HG02798 (cell line): Measurements from ENCODE around the gene ARHGAP32.
"Not testable (repeated sequence)": the region's sequence is repeated elsewhere in the genome, so short reads cannot be mapped to it uniquely, and the experiment has no call there.

Experiments used
- ATAC-seq: cut with Tn5 transposase; IDR thresholded peaks from one replicate; pipeline ENCODE4 v1.9.1; 2021; ENCODE audit warnings: mild to moderate bottlenecking; ENCODE audit not compliant: unreplicated experiment, poor library complexity

The ARHGAP32 gene

DNA sequence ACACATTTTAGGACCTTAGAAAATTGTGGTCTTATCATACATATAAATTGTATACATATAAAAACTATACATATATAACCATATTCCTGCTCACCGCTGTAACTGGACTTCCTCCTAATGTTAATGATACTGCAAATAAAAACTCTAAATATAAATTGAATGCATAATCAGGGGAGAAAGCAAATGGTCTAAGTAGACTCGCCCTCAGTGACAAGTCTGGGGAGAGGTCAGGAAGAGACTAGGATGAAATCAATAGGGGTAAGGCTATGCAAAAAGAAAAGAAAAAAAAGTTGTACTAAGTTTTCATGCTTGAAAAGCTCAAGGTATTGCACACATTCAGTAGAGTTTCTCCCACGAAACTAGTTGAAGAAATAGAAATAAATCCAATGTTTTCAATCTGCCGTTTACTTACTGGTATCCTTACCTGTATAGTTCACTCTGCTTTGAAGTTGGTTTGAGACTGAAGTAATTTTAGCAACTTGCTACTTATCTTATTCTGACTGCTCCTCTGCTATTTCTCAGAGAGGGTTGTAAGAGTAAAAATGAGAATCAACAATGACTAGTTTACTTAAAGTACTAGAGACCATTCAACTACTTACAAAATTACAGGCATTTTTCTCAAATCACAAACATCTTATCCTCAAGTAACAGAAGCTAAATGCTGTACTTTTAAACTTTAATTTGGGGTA lies 12.2 kb upstream of the ARHGAP32 start:
- no peak for ATAC-seq

DNA sequence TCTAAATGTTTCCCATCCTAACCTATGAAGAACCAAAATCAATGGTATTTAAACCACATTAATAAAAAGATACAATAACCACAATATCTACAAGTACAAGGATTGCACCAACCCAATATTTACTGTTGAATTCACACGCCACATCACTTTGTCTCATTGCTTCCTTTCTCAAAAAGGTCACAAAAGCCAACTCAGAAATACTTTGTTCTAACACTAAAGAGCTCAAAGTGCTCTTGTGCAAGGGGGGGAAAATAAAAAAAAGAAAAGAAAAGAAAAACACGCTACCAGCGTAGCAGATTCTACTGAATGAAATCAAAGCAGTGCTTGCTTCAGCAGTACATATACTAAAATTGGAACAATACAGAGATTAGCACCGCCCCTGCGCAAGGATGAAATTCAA lies 10.5 kb upstream of the ARHGAP32 start:
- no peak for ATAC-seq

DNA sequence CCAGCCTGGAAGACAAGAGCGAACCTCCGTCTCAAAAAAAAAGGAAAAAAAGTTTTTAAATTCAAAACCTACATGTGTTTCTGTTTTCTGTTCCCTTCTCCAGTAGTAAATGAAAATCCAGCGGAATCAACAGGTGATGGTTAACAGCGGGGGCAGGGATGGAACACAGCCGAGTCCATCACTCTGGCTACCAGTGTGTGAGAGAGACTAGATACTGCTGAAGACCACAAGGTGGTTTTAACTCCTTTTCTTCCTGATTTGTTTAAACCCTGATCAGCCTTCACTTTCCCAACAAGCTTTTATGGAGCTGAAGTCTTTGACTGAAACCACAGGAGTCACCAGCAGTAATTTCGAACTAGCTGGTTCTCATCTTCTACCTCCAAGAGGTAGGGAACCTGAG lies 3.6 kb upstream of the ARHGAP32 start:
- no peak for ATAC-seq

DNA sequence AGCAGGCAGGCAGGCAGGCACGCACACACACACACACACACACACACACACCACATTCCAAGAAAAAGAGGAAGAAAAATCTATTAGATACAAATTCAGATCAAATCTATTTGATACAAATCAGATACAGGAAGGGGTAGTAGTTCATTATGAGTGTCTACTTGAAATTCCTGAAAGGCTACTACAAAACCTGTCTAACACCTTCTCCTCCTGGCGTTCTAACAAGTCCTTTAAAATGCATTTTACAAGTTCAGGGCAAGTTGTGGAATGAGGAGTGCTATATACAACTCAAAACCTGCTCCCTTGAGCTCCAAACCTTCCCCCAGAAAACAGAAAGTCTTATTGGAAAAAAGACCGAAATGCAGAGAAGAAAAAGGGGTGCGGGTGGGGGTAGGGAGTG lies 476 bp downstream of the ARHGAP32 start:
- ATAC-seq = no peak

DNA sequence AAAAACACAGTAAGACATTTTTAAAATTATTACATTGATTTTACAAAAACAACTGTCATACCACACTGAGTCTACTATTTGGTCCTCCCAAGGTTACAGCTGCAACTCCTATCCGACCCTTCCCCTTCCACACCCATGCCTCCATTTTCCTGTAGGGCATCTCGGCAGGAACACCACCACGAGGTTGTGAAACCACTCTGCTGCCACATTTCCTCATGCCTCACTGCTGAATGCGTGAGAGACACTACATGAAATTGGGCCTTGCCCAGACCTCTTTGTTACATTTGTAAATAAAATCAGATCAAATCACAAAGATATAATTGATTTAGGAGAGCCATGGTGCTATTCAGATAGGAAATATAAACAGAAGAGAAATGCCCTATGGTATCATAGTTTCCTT lies 2.0 kb downstream of the ARHGAP32 start:
- ATAC-seq = no peak

DNA sequence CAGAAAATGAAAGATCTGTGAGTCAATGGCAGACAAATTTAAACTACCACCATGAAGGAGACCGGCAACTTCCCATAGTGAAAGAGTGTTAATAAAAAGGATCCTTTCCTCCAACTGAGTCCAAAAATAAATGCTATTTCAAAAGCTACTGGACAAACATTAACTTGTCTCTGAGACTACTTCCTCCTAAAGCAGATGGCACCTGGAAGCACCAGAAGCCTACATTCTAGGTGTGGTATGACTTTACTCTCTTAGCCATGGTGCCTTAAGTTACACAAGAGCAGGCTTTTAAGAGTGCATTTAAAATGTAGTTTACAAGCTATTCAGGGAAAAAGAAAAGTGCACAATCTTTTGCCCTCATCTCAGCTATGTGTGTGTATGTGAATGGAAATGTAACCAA lies 2.5 kb downstream of the ARHGAP32 start:
- ATAC-seq = no peak

DNA sequence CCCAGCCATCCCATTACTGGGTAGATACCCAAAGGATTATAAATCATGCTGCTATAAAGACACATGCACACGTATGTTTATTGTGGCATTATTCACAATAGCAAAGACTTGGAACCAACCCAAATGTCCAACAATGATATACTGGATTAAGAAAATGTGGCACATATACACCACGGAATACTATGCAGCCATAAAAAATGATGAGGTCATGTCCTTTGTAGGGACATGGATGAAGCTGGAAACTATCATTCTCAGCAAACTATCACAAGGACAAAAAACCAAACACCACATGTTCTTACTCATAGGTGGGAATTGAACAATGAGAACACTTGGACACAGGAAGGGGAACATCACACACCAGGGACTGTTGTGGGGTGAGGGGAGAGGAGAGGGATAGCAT lies 7.0 kb downstream of the ARHGAP32 start:
- not testable (repeated sequence) for ATAC-seq

DNA sequence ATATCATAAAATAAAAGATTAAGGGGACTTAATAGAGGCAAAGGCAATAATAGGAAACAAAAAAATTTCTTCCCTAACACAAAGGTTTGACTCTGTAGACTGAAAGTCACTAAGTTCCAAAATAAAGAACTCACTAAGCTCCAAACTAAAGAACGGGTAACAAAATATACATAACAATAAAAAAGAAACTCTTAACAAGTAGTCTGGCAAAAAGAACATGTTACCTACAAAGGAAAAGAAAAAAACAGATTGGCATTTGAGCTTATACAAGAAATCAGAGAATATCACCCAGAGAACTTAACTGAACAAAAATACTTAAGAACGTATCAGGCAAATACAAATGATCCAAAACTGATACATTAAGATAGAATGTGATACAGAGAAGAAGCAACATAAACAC lies 7.5 kb downstream of the ARHGAP32 start:
- ATAC-seq = no peak

DNA sequence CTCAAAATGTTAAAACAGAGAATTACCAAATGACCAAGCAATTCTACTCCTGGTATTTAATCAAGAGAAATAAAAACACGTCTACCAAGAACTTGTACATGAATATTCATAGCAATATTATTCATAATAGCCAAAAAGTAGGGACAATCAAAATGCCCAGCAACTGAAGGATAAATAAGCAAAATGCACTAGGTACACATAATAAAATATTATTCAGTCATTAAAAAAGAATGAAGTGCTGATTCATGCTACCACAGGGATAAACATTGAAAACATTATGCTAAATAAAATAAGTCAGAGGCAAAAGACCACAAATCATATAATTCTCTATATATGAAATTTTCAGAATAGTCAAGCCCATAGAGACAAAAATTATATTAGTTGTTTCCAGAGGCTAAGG lies 24.8 kb downstream of the ARHGAP32 start:
- no peak for ATAC-seq

DNA sequence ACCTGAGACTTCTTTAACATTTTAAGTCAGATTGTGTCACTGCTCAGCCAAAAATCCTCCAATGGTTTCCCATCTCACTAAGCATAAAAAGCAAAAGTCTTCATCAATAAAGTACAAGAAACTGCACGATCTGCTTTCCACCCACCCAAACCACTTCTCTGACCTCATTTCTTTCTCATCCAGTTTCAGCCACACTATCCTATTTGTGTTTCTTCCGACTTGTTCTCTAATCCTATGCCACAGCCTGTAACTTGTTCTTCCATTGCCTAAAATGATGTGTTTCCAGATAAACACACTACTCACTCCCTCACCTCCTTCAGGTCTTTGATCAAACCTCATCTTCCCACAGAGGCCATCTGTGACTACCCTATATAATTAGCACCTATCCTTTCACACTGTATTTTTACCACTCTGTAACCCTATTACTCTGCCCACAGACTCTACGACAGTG lies 28.4 kb downstream of the ARHGAP32 start:
- ATAC-seq = no peak

DNA sequence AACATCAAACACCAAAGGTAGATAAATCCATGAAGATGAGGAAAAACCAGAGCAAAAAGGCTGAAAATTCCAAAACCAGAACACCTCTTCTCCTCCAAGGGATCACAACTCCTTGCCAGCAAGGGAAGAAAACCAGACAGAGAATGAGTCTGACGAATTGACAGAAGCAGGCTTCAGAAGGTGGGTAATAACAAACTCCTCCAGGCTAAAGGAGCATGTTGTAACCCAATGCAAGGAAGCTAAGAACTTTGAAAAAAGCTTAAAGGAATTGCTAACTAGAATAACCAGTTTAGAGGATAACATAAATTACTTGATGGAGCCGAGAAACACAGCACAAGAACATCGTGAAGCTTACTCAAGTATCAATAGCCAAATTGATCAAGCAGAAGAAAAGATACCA lies 35.0 kb downstream of the ARHGAP32 start:
- not testable (repeated sequence) for ATAC-seq

DNA sequence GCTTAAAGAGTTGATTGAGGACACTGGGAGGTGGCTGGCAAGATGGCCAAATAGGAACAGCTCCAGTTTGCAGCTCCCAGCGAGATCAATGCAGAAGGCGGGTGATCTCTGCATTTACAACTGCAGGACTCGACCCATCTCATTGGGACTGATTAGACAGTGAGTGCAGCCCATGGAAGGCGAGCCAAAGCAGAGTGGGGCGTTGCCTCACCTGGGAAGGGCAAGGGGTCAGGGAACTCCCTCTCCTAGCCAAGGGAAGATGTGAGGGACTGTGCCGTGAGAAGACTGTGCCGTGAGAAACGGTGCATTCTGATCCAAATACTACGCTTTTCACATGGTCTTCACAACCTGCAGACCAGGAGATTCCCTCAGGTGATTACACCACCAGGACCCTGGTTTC lies 36.4 kb downstream of the ARHGAP32 start:
- ATAC-seq = no peak

DNA sequence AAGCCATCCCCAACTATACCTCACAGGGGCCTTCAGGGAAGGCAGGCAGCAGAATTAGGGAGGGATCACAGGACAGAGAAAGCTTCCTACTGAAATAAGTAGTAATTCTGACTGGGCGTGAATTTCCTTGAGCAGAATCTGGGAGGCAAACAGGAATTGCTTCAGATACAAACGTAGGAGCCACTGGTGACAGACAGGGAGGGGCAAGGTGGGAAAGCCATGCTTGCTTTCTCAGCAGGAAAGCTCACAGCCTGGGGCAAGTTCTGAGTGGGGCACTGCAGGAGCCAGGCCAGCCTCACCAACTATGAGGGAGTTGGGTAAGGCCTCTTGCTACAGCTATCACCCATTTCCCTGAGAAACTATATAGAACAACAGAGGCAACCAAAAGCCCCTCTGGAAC lies 43.6 kb downstream of the ARHGAP32 start:
- ATAC-seq = no peak

DNA sequence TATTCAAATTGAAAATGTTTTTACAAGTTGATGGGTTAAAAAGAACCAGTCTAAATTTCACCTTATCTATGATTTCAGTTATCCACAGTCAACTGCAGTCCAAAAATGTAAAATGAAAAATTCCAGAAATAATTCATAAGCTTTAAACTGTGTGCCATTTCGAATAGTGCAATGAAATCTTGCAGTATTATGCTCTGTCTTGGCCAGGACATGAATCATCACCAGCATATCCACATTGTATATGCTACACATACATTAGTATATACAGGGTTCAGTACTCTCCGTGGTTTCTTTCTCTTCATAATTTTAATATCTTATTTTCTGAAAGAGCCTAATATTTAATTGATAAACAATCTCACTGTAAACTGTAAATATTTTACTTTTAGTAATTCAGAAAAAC lies 45.9 kb downstream of the ARHGAP32 start:
- no peak for ATAC-seq

DNA sequence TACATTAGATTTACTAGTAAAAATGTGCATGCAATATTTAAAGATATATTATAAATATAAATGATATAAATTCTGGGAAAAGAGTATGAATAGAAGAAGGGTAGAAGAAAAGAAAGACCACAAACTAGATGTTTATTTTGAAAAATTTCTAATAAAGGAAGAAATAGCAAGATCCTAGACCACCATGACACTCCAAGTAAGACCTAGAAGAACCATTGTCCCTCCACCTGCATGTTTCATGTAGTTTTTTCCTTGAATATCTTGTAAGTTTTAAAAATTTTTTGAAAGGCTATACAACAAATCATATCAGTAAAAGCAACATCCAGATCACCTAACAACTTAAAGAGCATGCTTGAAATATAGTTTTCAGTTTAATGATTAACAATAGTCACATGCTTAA lies 46.8 kb downstream of the ARHGAP32 start:
- no peak for ATAC-seq

DNA sequence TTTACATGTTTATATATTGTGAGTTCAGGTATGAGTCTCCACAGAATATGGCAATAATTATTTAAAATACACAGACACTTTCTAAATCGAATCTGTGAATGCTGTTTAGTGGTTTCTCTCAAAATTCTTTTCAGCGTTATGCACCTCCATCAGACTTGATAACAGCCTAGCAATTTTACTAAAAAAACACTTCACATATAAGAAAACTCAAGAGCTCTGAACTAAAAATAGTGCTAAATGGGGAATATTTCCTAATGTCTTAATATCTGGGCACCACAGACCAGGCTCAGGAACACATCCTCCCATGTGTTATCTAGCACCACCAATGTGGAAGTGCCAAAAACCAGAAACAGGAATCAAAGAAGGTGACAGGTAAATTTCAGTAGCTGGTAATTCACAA lies 47.9 kb downstream of the ARHGAP32 start:
- ATAC-seq = no peak

DNA sequence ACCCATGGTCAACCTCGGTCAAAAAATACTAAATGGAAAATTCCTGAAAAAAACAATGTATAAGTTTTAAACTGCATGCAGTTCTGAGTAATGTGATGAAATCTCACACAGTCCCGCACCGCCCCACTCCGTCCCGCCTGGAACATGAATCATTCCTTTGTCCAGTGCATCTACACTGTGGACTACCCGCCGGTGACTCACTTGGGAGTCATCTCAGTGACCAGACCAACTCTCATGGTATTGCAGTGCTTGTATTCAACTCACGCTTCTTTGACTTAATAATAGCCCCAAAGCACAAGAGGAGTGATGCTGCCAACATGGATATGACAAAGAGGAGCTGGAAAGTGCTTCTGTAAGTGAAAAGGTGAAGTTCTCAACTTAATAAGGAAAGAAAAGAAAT lies 48.8 kb downstream of the ARHGAP32 start:
- no peak for ATAC-seq

DNA sequence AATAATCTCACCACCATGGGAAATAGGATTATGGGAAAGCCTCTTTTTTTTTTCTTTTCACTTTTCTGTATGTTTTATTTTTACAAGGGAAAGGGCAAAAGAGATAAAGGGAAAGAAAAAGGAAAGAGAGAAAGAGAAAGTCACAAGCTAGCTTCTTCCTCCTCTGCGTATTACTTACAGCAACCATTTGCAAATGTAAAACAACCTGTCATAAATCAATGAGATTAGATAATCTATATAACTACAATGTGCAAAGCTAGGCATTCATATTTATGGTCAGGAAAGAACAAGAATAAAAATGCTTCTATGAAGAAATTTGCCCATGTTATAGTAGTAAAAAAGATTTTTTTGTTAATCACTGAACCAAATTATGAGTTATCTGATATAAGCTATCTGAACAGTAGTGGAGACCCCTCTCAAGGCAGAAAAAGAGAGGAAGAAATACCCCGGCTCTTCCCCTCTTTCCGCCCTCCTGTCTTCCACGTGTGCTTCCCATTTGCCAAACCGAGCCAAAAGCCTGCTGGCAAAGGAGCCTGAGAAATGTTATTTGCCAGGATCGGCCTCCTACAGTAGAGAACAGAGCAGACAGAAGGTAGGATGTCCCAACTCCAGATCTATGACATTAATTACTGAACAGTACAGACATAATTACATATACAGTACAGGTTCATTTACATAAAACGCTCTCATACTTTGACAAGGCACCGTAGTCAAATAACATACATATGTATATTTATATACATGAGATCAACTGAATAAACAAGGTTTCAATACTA lies 50.2 kb downstream of the ARHGAP32 start:
- no peak for ATAC-seq

DNA sequence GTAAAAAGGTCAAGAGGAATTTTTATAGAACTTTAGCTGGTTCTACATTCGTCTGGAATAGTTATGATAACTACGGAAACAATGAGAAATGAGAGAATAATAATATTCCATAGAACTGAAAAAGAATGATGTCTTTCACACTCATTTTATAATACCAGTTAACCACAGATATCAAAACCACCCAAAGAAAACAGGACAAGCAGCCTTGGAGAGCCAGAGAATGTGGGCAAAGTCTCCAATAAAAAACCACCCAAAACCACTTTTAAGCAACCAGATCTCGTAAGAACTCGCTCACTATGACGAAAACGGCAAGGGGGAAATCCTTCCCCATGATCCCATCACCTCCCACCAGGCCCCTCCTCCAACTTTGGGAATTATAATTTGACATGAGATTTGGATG lies 60.8 kb downstream of the ARHGAP32 start:
- no peak for ATAC-seq

DNA sequence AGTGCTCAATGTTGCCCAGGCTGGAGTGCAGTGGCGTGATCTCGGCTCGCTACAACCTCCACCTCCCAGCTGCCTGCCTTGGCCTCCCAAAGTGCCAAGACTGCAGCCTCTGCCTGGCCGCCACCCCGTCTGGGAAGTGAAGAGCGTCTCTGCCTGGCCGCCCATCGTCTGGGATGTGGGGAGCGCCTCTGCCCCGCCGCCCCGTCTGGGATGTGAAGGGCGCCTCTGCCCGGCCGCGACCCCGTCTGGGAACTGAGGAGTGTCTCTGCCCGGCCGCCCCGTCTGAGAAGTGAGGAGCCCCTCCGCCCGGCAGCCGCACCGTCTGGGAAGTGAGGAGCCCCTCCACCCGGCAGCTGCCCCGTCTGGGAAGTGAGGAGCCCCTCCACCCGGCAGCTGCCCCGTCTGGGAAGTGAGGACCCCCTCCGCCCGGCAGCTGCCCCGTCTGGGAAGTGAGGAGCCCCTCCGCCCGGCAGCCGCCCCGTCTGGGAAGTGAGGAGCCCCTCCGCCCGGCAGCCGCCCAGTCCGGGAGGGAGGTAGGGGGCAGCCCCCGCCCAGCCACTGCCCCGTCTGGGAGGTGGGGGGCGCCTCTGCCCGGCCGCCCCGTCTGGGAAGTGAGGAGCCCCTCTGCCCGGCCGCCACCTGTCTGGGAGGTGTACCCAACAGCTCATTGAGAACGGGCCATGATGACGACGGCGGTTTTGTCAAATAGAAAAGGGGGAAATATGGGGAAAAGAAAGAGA lies 63.1 kb downstream of the ARHGAP32 start:
- ATAC-seq = not testable (repeated sequence)

DNA sequence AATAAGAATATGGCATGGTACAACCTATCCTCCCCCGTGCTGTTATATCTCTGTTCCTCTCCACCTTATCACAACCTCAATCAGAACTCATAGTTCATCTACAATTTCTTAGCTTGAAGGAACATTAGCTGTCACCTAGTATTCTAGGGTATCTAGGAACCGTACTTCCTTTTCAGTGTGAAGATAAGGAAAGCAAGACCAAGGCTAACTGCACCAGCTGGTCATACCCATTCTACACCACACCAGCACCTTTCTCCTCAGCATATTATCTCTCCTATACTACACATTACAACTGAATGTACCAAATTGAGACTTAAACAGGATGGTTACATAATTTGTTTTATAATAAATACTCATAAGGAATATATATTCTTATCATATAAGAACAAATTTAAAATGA lies 73.1 kb downstream of the ARHGAP32 start:
- no peak for ATAC-seq
